Measurements from ENCODE around the gene SAMM50.

DNA sequence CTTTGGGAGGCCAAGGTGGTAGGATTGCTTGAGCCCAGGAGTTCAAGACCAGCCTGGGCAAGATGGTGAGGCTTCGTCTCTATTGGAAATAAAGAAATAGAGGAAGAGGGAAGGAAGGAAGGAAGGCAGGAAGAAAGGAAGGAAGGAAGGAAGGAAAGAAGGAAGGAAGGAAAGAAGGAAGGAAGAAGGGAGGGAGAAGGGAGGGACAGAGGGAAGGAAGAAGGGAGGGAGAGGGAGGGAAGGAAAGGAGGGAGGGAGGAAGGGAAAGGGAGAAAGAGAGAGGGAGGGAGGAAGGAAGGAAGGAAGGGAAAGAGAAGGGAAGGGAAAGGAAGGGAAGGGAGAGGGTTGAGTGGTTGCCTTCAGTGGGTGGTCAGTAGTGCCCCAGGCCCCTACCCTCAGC, 45.5 kb upstream of the SAMM50 start:
- TF ChIP-seq EZH2 (IDR thresholded peaks at IDR 0.05; ENCODE audit: insufficient read depth, poor library complexity, severe bottlenecking) = no peak
- TF ChIP-seq EZH2phosphoT487 (IDR thresholded peaks at IDR 0.05; ENCODE audit: insufficient read depth, low read depth) = no peak

Measured in GM23248 (cell line).